Caki2 (cell line): ENCODE measurements around the gene AJAP1. TPM values are rescaled to one million over a fixed set of nuclear protein-coding genes. Genes with fewer than 3 reads are reported as not detected.
A peak's percentile ranks its signal among the peaks of the same experiment; 100 is the strongest.

ENCODE experiments used
- DNase-seq: peaks from one replicate; pipeline ENCODE4 v3.0.0-alpha.2; 2015; ENCODE audit warnings: low read depth
- in situ Hi-C: cut with HindIII; loops from 2 replicates; pipeline ENCODE4 v1.10.0; 2016; ENCODE audit warnings: low sequenced_read_pairs, low pct_unique_long_range_greater_than_20kb, mixed read lengths
- total RNA-seq: library from RNA; depleted of rRNA; stranded (reverse); fragments of >200 nt; shearing (Covaris generic); gene quantifications from 2 replicates; pipeline ENCODE4 v1.2.3, GENCODE V29; 2014; ENCODE audit warnings: low replicate concordance

AJAP1 gene
- total RNA-seq, 1 experiment from 2014 or later = 6.5 TPM

- in situ Hi-C loops = no loop called here
- DNase-seq = no peak
These were observed 87.5 kb downstream of the AJAP1 start for GRCh38 chr1:4741876-4742423.

GRCh38 chr1:4743978-4744750 is 89.8 kb downstream of the AJAP1 start:
- in situ Hi-C loops = no loop called here
- no peak for DNase-seq

- peak; percentile 0 for DNase-seq
- in situ Hi-C loops = no loop called here
These were observed 91.2 kb downstream of the AJAP1 start for GRCh38 chr1:4745560-4745959.

- no peak for DNase-seq
- in situ Hi-C loops = no loop called here
These were observed 95.0 kb downstream of the AJAP1 start for GRCh38 chr1:4749406-4749805.

GRCh38 chr1:4750177-4750576 is 95.8 kb downstream of the AJAP1 start:
- in situ Hi-C loops = no loop called here

GRCh38 chr1:4752059-4752458 is 97.7 kb downstream of the AJAP1 start:
- in situ Hi-C loops = no loop called here
- DNase-seq = no peak

More at GRCh38 chr1:4750177-4750576, 95.8 kb downstream of the AJAP1 start:
- no peak for DNase-seq

GRCh38 chr1:4754816-4755215 is 100.4 kb downstream of the AJAP1 start:
- in situ Hi-C loops = no loop called here
- DNase-seq = no peak

- in situ Hi-C loops = no loop called here
- no peak for DNase-seq
These were observed 101.0 kb downstream of the AJAP1 start for GRCh38 chr1:4755301-4755845.

GRCh38 chr1:4755864-4756504 is 101.6 kb downstream of the AJAP1 start:
- no peak for DNase-seq

GRCh38 chr1:4756851-4757580 is 102.6 kb downstream of the AJAP1 start:
- in situ Hi-C loops = no loop called here
- DNase-seq = no peak

More at GRCh38 chr1:4755864-4756504, 101.6 kb downstream of the AJAP1 start:
- in situ Hi-C loops = no loop called here

GRCh38 chr1:4759671-4760070 is 105.3 kb downstream of the AJAP1 start:
- no peak for DNase-seq
- in situ Hi-C loops = no loop called here

GRCh38 chr1:4760088-4760487 is 105.7 kb downstream of the AJAP1 start:
- in situ Hi-C loops = no loop called here
- DNase-seq = no peak

GRCh38 chr1:4761324-4761723 is 106.9 kb downstream of the AJAP1 start:
- DNase-seq = no peak
- in situ Hi-C loops = no loop called here

- DNase-seq = no peak
- in situ Hi-C loops = no loop called here
These were observed 107.7 kb downstream of the AJAP1 start for GRCh38 chr1:4762146-4762545.

GRCh38 chr1:4767308-4767707 is 112.9 kb downstream of the AJAP1 start:
- no peak for DNase-seq
- in situ Hi-C loops = no loop called here

GRCh38 chr1:4768553-4768952 is 114.1 kb downstream of the AJAP1 start:
- in situ Hi-C loops = no loop called here
- no peak for DNase-seq

GRCh38 chr1:4769516-4770280 is 115.3 kb downstream of the AJAP1 start:
- in situ Hi-C loops = no loop called here
- DNase-seq = no peak

- in situ Hi-C loops = no loop called here
- DNase-seq = no peak
These were observed 116.3 kb downstream of the AJAP1 start for GRCh38 chr1:4770713-4771112.
